HepG2 (cell line): ENCODE measurements around the gene DMBT1. TPM values are rescaled to one million over a fixed set of nuclear protein-coding genes. Genes with fewer than 3 reads are reported as not detected.

Source experiments
- ATAC-seq: fragments of 200-7000 bp; cut with Tn5 transposase; 3 replicates; pipeline ENCODE4 v1.9.1; 2020; ENCODE audit warnings: mild to moderate bottlenecking, moderate library complexity
- BruUV-seq: library from RNA; stranded (reverse); fragments of 400-500 nt; replicated peaks from 2 replicates; lab custom pipeline; 2021; lab: Mats Ljungman, UMichigan
- CTCF ChIA-PET: fragments of 300-600 bp; formaldehyde crosslinking; extraction: SDS; loops from one replicate; lab custom pipeline; 2021; ENCODE audit warnings: low total read pairs, inconsistent platforms, low intra/inter-chr PET ratio; lab: Yijun Ruan, JAX
- POLR2A ChIA-PET: fragments of 350-600 bp; sonication (Branson Sonifier 250); formaldehyde crosslinking; loops from one replicate; lab custom pipeline; 2020; ENCODE audit warnings: antibody characterized with exemption, inconsistent platforms; lab: Yijun Ruan, JAX
- DNase-seq: peaks from one replicate; pipeline ENCODE4 v3.0.0-alpha.2; 2015; ENCODE audit warnings: low spot score
- FAIRE-seq: peaks from 3 replicates; lab custom pipeline; 2011; peaks lifted over from hg19 to GRCh38; lab: Jason Lieb, UNC
- H2AFZ ChIP-seq: one replicate; pipeline ENCODE4 v1.6.1; 2011; ENCODE audit warnings: low read length, inconsistent platforms
- H3K27ac ChIP-seq: fragments of 300-600 bp; 3 replicates; pipeline ENCODE4 v1.8.0; 2011; ENCODE audit warnings: mixed run types, mild to moderate bottlenecking, mixed read lengths, low read length, inconsistent platforms; ENCODE audit not compliant: insufficient read depth; ENCODE audit errors: extremely low read length
- H3K27me3 ChIP-seq, 2 experiments: fragments of 200-600 bp in 1 of 2; 2 replicates in 1 of 2; 3 replicates in 1 of 2; pipeline versions ENCODE4 v1.6.0 to v1.8.0; 2011; ENCODE audit warnings: low read length in 2 of 2, mild to moderate bottlenecking in 2 of 2, moderate library complexity in 2 of 2, inconsistent platforms in 1 of 2; ENCODE audit not compliant: insufficient read depth in 2 of 2, control insufficient read depth in 1 of 2
- H3K36me3 ChIP-seq, 2 experiments: fragments of 200-600 bp in 1 of 2; replicated peaks in 1 of 2; 2 replicates in 1 of 2; 3 replicates in 1 of 2; pipeline versions ENCODE4 v1.5.1 to v1.8.0; 2011; ENCODE audit warnings: low read length in 2 of 2, inconsistent platforms in 1 of 2; ENCODE audit not compliant: insufficient read depth in 2 of 2, control insufficient read depth in 1 of 2
- H3K4me1 ChIP-seq: 2 replicates; pipeline ENCODE4 v1.5.1; 2012; ENCODE audit warnings: low read length, inconsistent platforms; ENCODE audit not compliant: insufficient read depth
- H3K4me2 ChIP-seq: 2 replicates; pipeline ENCODE4 v1.6.0; 2011; ENCODE audit warnings: low read depth, low read length, inconsistent platforms
- H3K4me3 ChIP-seq, 3 experiments: fragments of 200-600 bp in 1 of 3; sonication (generic), shearing (Covaris generic) in 1 of 3; replicated peaks in 1 of 3; 2 replicates each; pipeline ENCODE4 v1.5.1; 2011 to 2016; ENCODE audit warnings: low read length in 3 of 3, inconsistent platforms in 2 of 3, low read depth in 2 of 3, mild to moderate bottlenecking in 2 of 3, control low read depth in 1 of 3, mixed read lengths in 1 of 3; ENCODE audit not compliant: insufficient read depth in 1 of 3
- H3K79me2 ChIP-seq: one replicate; pipeline ENCODE4 v1.6.1; 2011; ENCODE audit warnings: low read length, inconsistent platforms; ENCODE audit not compliant: insufficient read depth
- H3K9ac ChIP-seq: 2 replicates; pipeline ENCODE4 v1.6.0; 2011; ENCODE audit warnings: mild to moderate bottlenecking, low read depth, low read length, inconsistent platforms; ENCODE audit not compliant: insufficient read depth
- H3K9me3 ChIP-seq: 2 replicates; pipeline ENCODE4 v1.5.1; 2012; ENCODE audit warnings: mild to moderate bottlenecking, low read length
- H4K20me1 ChIP-seq: 2 replicates; pipeline ENCODE4 v1.6.0; 2011; ENCODE audit warnings: inconsistent platforms, mild to moderate bottlenecking, low read length, moderate library complexity; ENCODE audit not compliant: insufficient read depth
- CEBPB ChIP-seq: IDR thresholded peaks from 2 replicates; pipeline ENCODE4 v1.6.1; 2011; ENCODE audit warnings: low read depth, low read length, improper control_type of control experiment, borderline replicate concordance
- ESRRA ChIP-seq: sonication (generic); formaldehyde crosslinking; IDR thresholded peaks from 2 replicates; pipeline ENCODE4 v1.5.1; 2020; ENCODE audit warnings: mild to moderate bottlenecking, low read depth, missing genetic modification reagents
- GABPB1 ChIP-seq: IDR thresholded peaks from 2 replicates; pipeline ENCODE4 v1.6.1; 2016; ENCODE audit warnings: mild to moderate bottlenecking, missing genetic modification reagents, moderate library complexity, missing compliant biosample characterization
- HNF1B ChIP-seq: sonication (generic); formaldehyde crosslinking; IDR thresholded peaks from 2 replicates; pipeline ENCODE4 v1.5.1; 2020; ENCODE audit warnings: mild to moderate bottlenecking, moderate library complexity, missing genetic modification reagents
- HNF4A ChIP-seq: sonication (generic); formaldehyde crosslinking; IDR thresholded peaks from 2 replicates; pipeline ENCODE4 v1.4.0; 2020; ENCODE audit warnings: missing genetic modification reagents
- PAXIP1 ChIP-seq: sonication (generic); formaldehyde crosslinking; conservative IDR thresholded peaks from 2 replicates; pipeline ENCODE4 v1.4.0; 2020; ENCODE audit warnings: mild to moderate bottlenecking, missing genetic modification reagents, moderate library complexity
- RCOR2 ChIP-seq: IDR thresholded peaks from 2 replicates; pipeline ENCODE4 v1.6.1; 2016; ENCODE audit warnings: missing biosample characterization, missing genetic modification reagents
- SMARCE1 ChIP-seq: fragments of 450-650 bp; IDR thresholded peaks from 2 replicates; pipeline ENCODE4 v1.6.1; 2017; ENCODE audit warnings: borderline replicate concordance
- SOX5 ChIP-seq: IDR thresholded peaks from 2 replicates; pipeline ENCODE4 v1.6.1; 2016; ENCODE audit warnings: borderline replicate concordance
- TBX2 ChIP-seq: sonication (generic); formaldehyde crosslinking; IDR thresholded peaks from 2 replicates; pipeline ENCODE4 v1.5.0; 2020; ENCODE audit warnings: missing genetic modification reagents, mild to moderate bottlenecking, borderline replicate concordance
- ZFP91 ChIP-seq: sonication (generic); formaldehyde crosslinking; IDR thresholded peaks from 2 replicates; pipeline ENCODE4 v1.9.0; 2022; ENCODE audit warnings: missing genetic modification reagents, mild to moderate bottlenecking, borderline replicate concordance
- ZGPAT ChIP-seq: IDR thresholded peaks from 2 replicates; pipeline ENCODE4 v1.6.1; 2016; ENCODE audit warnings: mild to moderate bottlenecking
- ZNF20 ChIP-seq: sonication (generic); formaldehyde crosslinking; IDR thresholded peaks from 2 replicates; pipeline ENCODE4 v1.4.0; 2020; ENCODE audit warnings: mild to moderate bottlenecking, moderate library complexity, missing genetic modification reagents
- ZNF317 ChIP-seq: sonication (generic); formaldehyde crosslinking; IDR thresholded peaks from 2 replicates; pipeline ENCODE4 v1.5.0; 2020; ENCODE audit warnings: mild to moderate bottlenecking, missing genetic modification reagents
- ZNF644 ChIP-seq: IDR thresholded peaks from 2 replicates; pipeline ENCODE4 v1.6.1; 2016; ENCODE audit warnings: low read depth
- ZSCAN9 ChIP-seq: IDR thresholded peaks from 2 replicates; pipeline ENCODE4 v1.6.1; 2016; ENCODE audit warnings: borderline replicate concordance
- WGBS: methylation state at CpG from one replicate; pipeline ENCODE4 v1.1.6; 2017; ENCODE audit warnings: low lambda C conversion rate; 5-methylcytosine and 5-hydroxymethylcytosine counted together
- in situ Hi-C: cut with HindIII; loops from 2 replicates; pipeline ENCODE4 v1.10.0; 2017; ENCODE audit warnings: low pct_unique_long_range_greater_than_20kb; ENCODE audit not compliant: extremely low pct_ligation_motif_present
- intact Hi-C: fragments of 100-400 bp; cut with micrococcal nuclease; formaldehyde crosslinking; loops from one replicate; pipeline ENCODE4 v1.10.0; 2022; ENCODE audit not compliant: unreplicated experiment
- polyA plus RNA-seq, 8 experiments: library from polyadenylated mRNA; depleted of rRNA in 3 of 8; stranded (reverse) in 7 of 8; unstranded in 1 of 8; fragments of >200 nt; fragmentation: Illumina TruSeq in 4 of 8; extraction: Trizol in 4 of 8; gene quantifications; 2 replicates each; pipeline versions ENCODE4 v1.2.1 to v1.2.3, GENCODE V29; 2011 to 2016; ENCODE audit warnings: low read depth in 4 of 8, missing spikeins in 1 of 8, mixed read lengths in 1 of 8; ENCODE audit not compliant: insufficient read depth in 1 of 8
- total RNA-seq, 5 experiments: library from RNA; depleted of rRNA; stranded (reverse); fragments of >200 nt; fragmentation: Illumina TruSeq; extraction: Trizol; gene quantifications; 2 replicates each; pipeline ENCODE4 v1.2.3, GENCODE V29; 2016; ENCODE audit warnings: low read depth in 1 of 5

Gene DMBT1
- total and polyA plus RNA-seq, 2 of the 13 experiments (the other 11 are each of a cell fraction or from before 2014, with no cell fraction given): not detected

GRCh38 chr10:122532601-122533296 is 27.8 kb upstream of the DMBT1 start:
- ChIA-PET POLR2A (no interaction called here), CTCF (no interaction called here)
- H3K36me3 ChIP-seq: no peaks in the 10 kb centered on the region
- no peaks in the 10 kb centered on the region for H3K9me3 ChIP-seq
- peak overlapping the region; percentile 90 for H3K4me2 ChIP-seq
- H3K9ac ChIP-seq: no peak overlapping the region
- no TSS peak for BruUV-seq
- DNase-seq: peak; percentile 53
- FAIRE-seq: peak; percentile 47
- H3K4me3 ChIP-seq: peak overlapping the region in 2 of 3 experiments; percentile 29 to 43; a peak in 3 of 6 replicates
- H3K27ac ChIP-seq: peak overlapping the region; percentile 27
- no peaks in the 10 kb centered on the region for H4K20me1 ChIP-seq
- in situ Hi-C loops: no loop called here
- intact Hi-C loops: no loop called here
- H3K4me1 ChIP-seq: peaks cover 23% of the 10 kb centered on the region
- ATAC-seq: peak; percentile 90
- H2AFZ ChIP-seq: peak overlapping the region; percentile 74
- no peaks in the 10 kb centered on the region for H3K79me2 ChIP-seq
- H3K27me3 ChIP-seq: peaks cover 0 to 1% of the 10 kb centered on the region in 2 experiments; a peak in 1 of 5 replicates
- WGBS: 4% methylated on average over 6 of the region's 6 CpGs
- 0 out of 2 replicates have a peak, but pooled peaks have one; percentile 24 for TF ChIP-seq ZGPAT (CRISPR knock-in tag)
- TF ChIP-seq ZNF644 (CRISPR knock-in tag): 0 out of 2 replicates have a peak, but pooled peaks have one; percentile 47
- no peak for TF ChIP-seq ESRRA (CRISPR knock-in tag)
- TF ChIP-seq ZNF20 (CRISPR knock-in tag): no peak
- no peak for TF ChIP-seq GABPB1
- 0 out of 2 replicates have a peak, but pooled peaks have one; percentile 31 for TF ChIP-seq TBX2 (CRISPR knock-in tag)
- TF ChIP-seq SMARCE1: no peak
- TF ChIP-seq RCOR2 (CRISPR knock-in tag): no peak
- no peak for TF ChIP-seq ZSCAN9 (CRISPR knock-in tag)
- TF ChIP-seq ZFP91 (CRISPR knock-in tag): no peak
- TF ChIP-seq HNF1B (CRISPR knock-in tag): peak; percentile 57; the same call in 1 of the 2 replicates
- TF ChIP-seq HNF4A (CRISPR knock-in tag): peak; percentile 42
- 0 out of 2 replicates have a peak, but pooled peaks have one; percentile 13 for TF ChIP-seq CEBPB
- peak; percentile 32; the same call in 1 of the 2 replicates for TF ChIP-seq PAXIP1
- TF ChIP-seq SOX5: peak; percentile 59; the same call in 1 of the 2 replicates
- TF ChIP-seq ZNF317 (CRISPR knock-in tag): no peak
